ENCODE results near the gene FMN2.

FMN2 gene

GRCh38 chr1:240091614-240092300, at the start of gene FMN2:
Gene FMN2 (plus strand): TSS chr1:240091883. CDS start chr1:240092110, 227 bp downstream.
- no peak for DNase-seq (ENCODE audit: low read depth in 2 of 2)

GRCh38 chr1:240044620-240045019, 47.1 kb upstream of the FMN2 start:
- DNase-seq (ENCODE audit: low read depth in 2 of 2): no peak

GRCh38 chr1:240046000-240046399, 45.7 kb upstream of the FMN2 start:
- DNase-seq (ENCODE audit: low read depth in 2 of 2): no peak

GRCh38 chr1:240054109-240054701, 37.5 kb upstream of the FMN2 start:
- DNase-seq (ENCODE audit: low read depth in 2 of 2): no peak

GRCh38 chr1:240055936-240056335, 35.7 kb upstream of the FMN2 start:
- DNase-seq (ENCODE audit: low read depth in 2 of 2): no peak

GRCh38 chr1:240056350-240056749, 35.3 kb upstream of the FMN2 start:
- DNase-seq (ENCODE audit: low read depth in 2 of 2): no peak

GRCh38 chr1:240058049-240058448, 33.6 kb upstream of the FMN2 start:
- DNase-seq (ENCODE audit: low read depth in 2 of 2): no peak

GRCh38 chr1:240068961-240069360, 22.7 kb upstream of the FMN2 start:
- DNase-seq (ENCODE audit: low read depth in 2 of 2): no peak

- DNase-seq (ENCODE audit: low read depth in 2 of 2): no peak
Measured at GRCh38 chr1:240070188-240070587, 21.5 kb upstream of the FMN2 start.

- DNase-seq (ENCODE audit: low read depth in 2 of 2): no peak
Measured at GRCh38 chr1:240073097-240073496, 18.6 kb upstream of the FMN2 start.

- DNase-seq (ENCODE audit: low read depth in 2 of 2): no peak
Measured at GRCh38 chr1:240074422-240074821, 17.3 kb upstream of the FMN2 start.

- DNase-seq (ENCODE audit: low read depth in 2 of 2): no peak
Measured at GRCh38 chr1:240074908-240075307, 16.8 kb upstream of the FMN2 start.

- DNase-seq (ENCODE audit: low read depth in 2 of 2): no peak
Measured at GRCh38 chr1:240084337-240084736, 7.3 kb upstream of the FMN2 start.

- no peak for DNase-seq (ENCODE audit: low read depth in 2 of 2)
Measured at GRCh38 chr1:240084749-240085148, 6.9 kb upstream of the FMN2 start.

- DNase-seq (ENCODE audit: low read depth in 2 of 2): no peak
Measured at GRCh38 chr1:240086726-240087125, 5.0 kb upstream of the FMN2 start.

- DNase-seq (ENCODE audit: low read depth in 2 of 2): no peak
Measured at GRCh38 chr1:240090014-240090413, 1.7 kb upstream of the FMN2 start.

- DNase-seq (ENCODE audit: low read depth in 2 of 2): no peak
Measured at GRCh38 chr1:240090957-240091600, 604 bp upstream of the FMN2 start.

- DNase-seq (ENCODE audit: low read depth in 2 of 2): no peak
Measured at GRCh38 chr1:240092301-240093119, 827 bp downstream of the FMN2 start.

- no peak for DNase-seq (ENCODE audit: low read depth in 2 of 2)
Measured at GRCh38 chr1:240093120-240093961, 1.7 kb downstream of the FMN2 start.

GRCh38 chr1:240094041-240094722, 2.5 kb downstream of the FMN2 start:
- DNase-seq (ENCODE audit: low read depth in 2 of 2): no peak

GRCh38 chr1:240096974-240097373, 5.3 kb downstream of the FMN2 start:
- DNase-seq (ENCODE audit: low read depth in 2 of 2): no peak
